Activated CD4-positive, alpha-beta T cell treated with anti-CD3 and anti-CD28 coated beads, Interleukin-2, amount 50 U/mL, for 4 hours (primary cell): Measurements from ENCODE around the gene RNF227.
A peak's percentile ranks its signal among the peaks of the same experiment; 100 is the strongest.
"Not testable (repeated sequence)": the region's sequence is repeated elsewhere in the genome, so short reads cannot be mapped to it uniquely, and the experiment has no call there.

Experiments used
- DNase-seq, 2 experiments: peaks; one replicate each; pipeline ENCODE4 v3.0.0-alpha.2; 2020

RNF227 gene

GRCh38 chr17:7915611-7916384 lies at the start of gene RNF227:
Gene RNF227, minus strand, starts transcription at chr17:7916289. Its CDS starts 94 bp downstream, at chr17:7916195.
- peak; percentile 72 for DNase-seq

DNA sequence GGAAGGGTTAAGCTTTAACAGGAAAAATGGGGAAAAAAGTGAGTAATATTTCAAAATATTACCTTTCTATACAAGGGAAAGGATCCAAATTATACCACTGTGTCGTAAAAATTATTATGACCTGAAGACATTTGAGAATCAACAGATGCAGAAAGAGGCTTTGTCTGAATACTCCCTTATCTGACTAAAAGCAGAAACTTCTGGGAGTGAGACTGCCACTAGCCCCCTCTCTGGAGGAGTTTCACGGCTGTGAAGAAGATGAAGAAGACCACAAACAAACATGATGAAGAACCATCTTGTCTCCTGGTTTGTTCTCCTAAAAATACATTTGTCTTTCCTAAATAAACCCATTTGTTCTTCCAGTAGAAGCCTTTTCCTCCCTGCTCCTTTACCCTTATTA lies 45.3 kb upstream of the RNF227 start:
- no peak for DNase-seq

GRCh38 chr17:7959503-7960253 lies 43.6 kb upstream of the RNF227 start:
- DNase-seq, result no peak

DNA sequence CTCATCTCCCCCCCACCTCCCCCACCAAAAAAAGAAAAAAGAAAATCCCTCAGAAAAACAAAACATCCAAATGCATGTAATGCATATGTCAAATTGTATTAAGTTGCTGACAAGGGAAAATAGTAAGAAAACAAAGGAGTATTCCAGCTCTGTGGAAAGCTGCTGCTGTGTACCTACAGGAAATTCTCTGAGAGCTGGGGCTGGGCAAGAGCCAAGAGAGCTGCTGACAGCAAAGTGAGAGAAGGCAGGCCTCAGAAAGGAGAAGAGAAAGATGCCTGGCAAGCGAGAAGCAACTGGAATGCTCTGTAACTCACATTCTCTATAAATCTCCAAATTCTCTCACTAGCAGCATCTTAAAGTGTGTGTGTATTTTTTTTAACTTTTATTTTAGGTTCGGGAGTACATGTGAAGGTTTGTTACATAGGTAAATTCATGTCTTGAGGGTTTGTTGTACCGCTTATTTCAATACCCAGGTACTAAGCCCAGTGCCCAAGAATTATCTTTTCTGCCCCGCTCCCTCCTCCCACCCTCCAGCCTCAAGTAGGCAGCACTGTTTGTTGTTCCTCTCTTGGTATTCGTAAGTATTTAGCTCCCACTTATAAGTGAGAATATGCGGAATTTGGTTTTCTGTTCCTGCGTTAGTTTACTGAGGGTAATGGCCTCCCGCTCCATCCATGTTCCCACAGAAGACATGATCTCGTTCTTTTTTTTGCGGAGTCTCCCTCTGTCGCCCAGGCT lies 40.3 kb upstream of the RNF227 start:
- DNase-seq, result no peak

DNA sequence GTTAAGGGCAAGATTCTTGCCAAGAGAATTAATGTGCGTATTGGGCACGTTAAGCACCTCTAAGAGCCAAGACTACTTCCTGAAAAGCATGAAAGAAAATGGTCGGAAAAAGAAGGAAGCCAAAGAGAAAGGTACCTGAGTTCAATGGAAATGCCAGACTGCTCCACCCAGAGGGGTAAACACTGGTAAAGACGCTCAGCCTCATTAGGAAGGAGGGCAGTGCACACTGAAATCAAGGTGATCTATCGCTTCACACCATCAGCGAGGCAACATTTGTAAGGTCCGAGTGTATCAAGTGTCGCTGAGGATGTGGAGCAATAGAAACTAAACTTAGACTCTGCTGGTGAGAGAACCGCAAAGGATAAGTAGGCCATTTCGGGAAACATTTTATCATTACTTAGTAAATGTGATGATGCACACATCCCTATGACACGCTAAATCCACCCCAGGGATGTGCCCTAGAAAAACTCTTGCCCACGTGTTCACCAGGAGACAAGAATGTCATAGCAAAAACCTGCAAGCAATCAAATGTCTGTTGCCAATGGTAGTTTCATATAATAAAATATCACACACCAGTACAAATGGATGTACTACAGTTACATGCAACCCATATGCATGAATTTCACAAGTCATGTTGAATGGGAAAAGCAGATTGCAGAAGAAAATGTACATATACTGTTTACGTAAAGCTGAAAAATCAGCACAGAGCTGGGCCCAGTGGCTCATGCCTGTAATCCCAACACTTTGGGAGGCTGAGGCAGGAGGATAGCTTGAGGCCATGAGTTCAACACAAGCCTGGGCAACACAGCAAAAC lies 39.5 kb upstream of the RNF227 start:
- no peak for DNase-seq

DNA sequence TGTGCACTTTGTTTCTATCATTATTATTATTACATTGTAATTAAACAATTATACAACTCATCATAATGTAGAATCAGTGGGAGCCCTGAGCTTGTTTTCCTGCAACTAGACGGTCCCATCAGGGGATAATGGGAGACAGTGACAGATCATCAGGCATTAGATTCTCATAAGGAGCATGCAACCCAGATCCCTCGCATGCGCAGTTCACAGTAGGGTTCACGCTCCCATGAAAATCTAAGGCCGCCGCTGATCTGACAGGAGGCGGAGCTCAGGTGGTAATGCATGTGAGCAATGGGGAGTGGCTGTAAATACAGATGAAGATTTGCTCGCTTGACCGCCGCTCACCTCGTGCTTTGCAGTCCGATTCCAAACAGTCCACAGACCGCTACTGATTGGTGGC lies 37.2 kb upstream of the RNF227 start:
- DNase-seq, result not testable (repeated sequence)

DNA sequence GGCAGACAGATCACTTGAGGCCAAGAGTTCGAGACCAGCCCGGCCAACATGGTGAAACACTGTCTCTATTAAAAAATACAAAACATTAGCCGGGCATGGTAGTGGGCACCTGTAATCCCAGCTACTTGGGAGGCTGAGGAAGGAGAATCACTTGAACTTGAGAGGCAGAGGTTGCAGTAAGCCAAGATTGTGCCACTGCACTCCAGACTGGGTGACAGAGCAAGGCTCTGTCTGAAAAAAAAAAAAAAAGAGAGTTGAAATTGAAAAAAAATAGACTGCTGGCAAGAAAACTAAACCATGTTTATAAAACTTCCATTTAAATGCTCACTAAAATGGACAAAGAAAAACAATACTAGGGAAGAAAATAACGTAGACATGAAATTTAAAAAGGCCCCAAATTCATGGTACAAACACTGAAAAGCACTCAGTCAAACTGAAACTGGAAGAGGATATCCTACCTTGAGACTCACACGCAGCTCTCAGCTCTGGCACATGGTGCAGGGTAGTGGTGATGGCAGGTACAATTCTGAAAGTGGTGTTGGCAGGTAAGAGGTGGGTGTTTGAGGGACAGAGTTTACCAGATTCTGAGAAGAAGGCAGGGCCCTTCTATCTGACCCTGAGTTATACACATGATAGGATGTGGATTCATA lies 35.2 kb upstream of the RNF227 start:
- peak in 1 of 2 experiments; percentile 6 for DNase-seq

DNA sequence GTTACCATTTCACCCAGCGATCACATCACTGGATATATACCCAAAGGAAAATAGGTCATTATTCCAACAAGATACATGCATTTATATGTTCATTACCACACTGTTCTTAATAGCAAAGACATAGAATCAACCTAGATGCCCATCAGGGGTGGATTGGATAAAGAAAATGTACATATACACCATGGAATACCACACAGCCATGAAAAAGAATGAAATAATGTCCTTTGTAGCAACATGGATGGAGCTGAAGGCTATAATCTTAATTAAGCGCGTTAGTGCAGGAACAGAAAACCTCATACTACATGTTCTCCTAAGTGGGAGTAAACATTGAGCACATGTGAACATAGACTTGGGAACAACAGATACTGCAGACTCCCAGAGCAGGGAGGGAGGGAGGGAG lies 34.5 kb upstream of the RNF227 start:
- DNase-seq, result no peak

DNA sequence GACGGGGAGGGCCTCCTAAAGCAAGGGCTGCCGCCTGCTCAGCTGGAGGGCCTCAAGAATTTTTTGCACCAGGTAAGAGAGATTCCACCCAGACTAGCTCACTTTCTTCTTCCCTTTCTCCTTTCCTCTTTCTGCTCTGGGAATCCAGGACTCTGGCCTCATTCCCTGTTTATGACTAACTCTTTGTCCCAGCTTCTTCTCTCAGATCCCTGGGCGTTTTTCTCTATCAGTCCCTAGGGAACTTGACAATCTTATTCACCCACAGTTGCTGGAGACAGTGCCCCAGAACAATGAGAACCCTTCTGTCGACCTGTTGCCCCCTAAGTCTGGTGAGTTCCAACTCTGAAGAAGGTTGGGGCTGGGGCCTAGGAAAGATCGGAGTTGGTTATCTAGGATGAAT lies 31.6 kb upstream of the RNF227 start:
- no peak for DNase-seq

- no peak for DNase-seq
Observed at GRCh38 chr17:7946441-7946840, 30.4 kb upstream of the RNF227 start.

DNA sequence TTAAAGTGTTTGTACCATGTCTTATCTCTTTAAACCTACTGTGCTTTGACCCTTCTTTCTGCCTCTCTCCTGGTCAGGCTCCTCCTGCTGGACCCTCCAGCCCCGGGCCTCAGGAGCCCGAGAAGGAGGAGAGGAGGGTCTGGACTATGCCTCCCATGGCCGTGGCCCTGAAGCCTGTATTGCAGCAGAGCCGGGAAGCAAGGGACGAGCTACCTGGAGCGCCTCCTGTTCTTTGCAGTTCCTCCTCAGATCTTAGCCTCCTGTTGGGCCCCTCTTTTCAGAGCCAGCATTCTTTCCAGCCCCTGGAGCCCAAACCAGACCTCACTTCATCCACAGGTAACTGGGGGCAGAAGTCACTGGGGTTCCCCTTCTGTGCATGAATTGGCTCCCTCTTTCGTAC lies 29.6 kb upstream of the RNF227 start:
- DNase-seq, result no peak

DNA sequence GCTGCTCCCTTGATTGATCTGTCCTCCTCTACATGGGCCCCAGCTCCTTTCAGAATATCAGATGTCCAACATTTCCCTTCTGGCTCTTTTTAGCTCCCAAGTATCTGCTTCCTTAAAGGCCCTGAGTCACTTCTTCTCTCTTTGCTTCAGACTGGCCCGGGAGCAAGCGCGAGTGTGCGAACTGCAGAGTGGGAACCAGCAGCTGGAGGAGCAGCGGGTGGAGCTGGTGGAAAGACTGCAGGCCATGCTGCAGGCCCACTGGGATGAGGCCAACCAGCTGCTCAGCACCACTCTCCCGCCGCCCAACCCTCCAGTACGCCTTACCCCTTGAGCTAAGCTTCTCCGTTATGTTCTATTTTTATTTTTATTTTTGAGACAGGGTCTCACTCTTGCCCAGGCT lies 28.2 kb upstream of the RNF227 start:
- DNase-seq, result no peak

- no peak for DNase-seq
Observed at GRCh38 chr17:7943291-7943690, 27.2 kb upstream of the RNF227 start.

GRCh38 chr17:7940743-7941142 lies 24.7 kb upstream of the RNF227 start:
- no peak for DNase-seq

GRCh38 chr17:7940034-7940433 lies 23.9 kb upstream of the RNF227 start:
- no peak for DNase-seq

GRCh38 chr17:7935859-7936258 lies 19.8 kb upstream of the RNF227 start:
- no peak for DNase-seq

GRCh38 chr17:7932949-7933348 lies 16.9 kb upstream of the RNF227 start:
- peak in 1 of 2 experiments; percentile 7 for DNase-seq

- DNase-seq, result peak in 1 of 2 experiments; percentile 7
Observed at GRCh38 chr17:7932483-7932891, 16.4 kb upstream of the RNF227 start.

- peak; percentile 99 for DNase-seq
Observed at GRCh38 chr17:7931709-7932482, 15.8 kb upstream of the RNF227 start, which contains the start of the genes CNTROB and TRAPPC1. Gene CNTROB, plus strand, starts transcription at chr17:7932206. Its CDS starts 874 bp downstream, at chr17:7933080. Gene TRAPPC1, minus strand, starts transcription at chr17:7931946. Its CDS starts 117 bp downstream, at chr17:7931829.

DNA sequence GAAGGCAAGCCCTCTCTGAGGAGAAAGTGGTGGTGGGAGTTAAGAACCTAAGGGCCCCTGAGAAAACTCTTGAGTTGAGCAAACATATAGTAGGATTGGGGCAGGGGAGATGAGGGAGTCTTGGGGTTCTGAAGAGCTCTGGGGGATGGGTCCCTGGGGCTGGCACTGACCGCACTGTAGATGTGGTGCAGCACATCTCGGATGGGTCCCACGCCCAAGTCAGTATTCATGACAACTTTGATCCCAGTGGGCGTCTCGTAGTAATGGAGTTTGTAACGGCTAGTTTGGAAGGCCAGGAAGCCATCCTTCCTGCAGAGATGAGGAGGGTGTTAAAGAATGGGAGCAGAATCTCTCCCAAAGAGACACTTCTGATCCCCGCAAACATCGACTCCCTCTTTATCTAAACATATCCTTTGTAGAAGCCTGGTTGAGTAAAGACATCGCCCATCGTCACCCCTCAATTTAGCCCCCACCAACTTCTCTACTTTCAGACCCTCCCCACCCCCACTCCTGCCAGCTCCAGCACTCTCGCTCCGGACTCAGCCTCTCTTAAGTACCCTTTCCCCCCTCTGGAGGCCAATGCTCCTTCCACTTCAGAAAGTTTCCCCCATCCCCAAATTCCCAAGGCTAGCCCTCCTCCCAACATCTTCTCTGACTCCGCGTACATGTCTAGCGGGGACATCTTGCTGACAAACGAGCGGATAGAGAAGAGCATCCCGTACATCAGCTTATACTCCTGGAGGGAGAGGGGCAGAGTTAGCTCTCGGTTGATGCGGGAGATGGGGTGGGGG lies 14.9 kb upstream of the RNF227 start:
- DNase-seq, result no peak
